Limb (tissue), 2 donors: ENCODE data around the gene CDC16.

Experiments
- DNase-seq, 2 donors: peaks; one replicate each; pipeline ENCODE4 v3.0.0-alpha.2; 2016; ENCODE audit errors: extremely low spot score in 2 of 2

The CDC16 gene

DNA sequence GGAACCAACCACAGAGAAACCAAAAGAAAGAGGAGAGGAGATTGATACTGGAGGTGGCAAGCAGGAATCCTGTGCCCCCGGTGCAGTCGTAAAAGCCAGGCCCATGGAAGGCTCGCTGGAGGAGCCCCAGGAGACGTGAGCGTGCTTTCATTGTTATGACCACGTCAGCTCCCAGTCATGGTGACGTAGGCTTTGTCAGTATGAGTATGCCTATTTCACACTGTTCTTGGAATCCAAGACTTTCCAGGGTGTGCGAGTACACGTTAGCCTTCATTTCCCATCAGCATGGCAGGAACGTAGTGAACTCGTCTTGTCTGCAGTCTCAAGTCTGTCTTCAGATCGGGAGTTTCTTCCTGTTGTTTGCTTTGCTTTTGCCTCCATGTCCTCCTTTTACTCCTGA, 64.2 kb downstream of the CDC16 start:
- no peak for DNase-seq

DNA sequence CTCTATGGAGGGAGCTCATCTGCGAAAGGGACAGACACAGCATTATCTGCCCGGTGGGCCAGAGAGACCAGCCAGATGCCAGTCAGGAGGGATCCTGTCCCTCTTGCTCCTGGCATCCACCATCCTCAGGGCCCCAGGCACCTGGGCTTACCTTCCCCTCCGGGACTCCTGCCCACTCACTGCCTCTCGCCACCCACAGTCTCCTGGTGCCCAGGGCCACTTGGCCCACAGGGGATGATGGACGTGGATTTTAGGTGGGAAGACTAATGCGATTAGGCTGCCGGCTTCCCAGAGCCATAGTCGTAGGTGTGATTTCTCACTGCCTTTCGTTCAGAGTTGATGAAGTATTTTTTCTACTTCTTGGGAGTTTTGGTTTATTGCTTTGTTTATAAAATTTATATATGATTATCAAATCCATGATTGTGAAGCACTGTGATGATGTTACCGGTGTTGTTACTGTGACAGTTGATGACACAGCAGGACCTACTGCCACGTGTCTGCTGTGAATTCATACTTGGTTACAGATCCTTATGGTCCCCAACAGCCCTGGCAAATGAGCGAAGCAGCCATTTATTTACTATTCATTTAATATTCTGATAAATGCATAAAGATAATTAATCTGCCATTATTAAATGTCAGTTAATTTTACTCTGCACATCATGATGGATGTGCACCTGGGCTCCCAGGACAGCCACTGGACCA, 65.1 kb downstream of the CDC16 start:
- no peak for DNase-seq

DNA sequence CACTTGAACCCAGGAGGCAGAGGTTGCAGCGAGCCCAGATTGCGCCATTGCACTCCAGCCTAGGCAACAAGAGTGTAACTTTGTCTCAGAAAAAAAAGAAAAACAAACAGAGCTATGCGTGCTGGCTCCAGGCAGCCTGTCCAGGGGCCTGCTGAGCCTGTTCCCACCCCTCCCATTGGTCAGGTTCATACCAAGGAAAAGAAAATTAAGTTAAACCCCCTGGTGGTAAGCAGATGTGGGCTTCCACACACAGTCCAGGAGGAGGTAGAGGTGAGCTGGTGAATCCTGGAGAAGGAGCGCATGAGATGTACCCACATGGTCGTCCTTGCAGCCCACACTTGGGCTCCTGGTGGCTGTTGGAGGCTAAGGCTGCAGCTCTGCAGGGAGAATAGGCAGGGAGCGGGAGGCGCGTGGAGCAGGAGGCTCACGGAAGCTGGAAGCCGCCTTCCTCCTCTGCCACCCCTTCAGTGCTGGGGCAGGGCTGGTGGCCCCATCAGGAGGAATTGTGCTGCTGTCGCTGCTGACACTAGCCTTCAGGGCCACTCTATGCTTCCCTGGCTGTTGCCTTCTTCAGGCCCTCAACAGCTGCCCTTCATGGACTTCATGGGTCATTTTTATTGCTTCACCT, 69.1 kb downstream of the CDC16 start:
- no peak for DNase-seq

DNA sequence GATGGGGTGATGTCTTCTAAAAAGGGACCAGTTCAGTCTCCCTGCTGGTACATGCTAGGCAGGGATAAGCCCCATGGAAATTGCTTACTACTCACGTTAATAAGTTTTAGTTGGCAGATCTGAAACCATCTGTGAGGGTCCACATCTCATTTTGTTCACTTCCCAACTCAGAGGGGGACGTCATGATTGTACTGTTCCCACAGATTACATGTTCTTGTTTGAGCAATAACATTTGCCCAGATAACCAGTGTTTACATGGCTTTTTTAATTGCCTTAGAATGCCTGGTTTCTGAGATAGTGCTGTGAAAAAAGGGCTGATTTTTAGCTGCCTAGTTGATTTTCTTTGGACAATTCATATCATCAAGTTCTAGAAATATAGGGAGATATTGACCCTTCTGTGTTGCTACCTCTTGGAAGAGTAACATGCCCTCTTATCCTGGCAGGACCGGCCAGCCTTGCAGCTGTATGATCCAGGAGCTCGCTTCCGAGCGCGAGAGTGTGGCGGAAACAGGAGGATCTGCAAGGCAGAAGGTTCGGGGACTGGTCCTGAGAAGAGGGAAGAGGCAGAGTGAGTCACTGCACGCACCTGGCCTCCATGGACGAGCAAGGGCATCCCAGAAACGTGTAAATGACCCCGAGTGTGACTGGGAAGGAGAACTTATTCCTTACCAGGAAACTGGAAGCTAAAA, 69.8 kb downstream of the CDC16 start:
- DNase-seq, result no peak

DNA sequence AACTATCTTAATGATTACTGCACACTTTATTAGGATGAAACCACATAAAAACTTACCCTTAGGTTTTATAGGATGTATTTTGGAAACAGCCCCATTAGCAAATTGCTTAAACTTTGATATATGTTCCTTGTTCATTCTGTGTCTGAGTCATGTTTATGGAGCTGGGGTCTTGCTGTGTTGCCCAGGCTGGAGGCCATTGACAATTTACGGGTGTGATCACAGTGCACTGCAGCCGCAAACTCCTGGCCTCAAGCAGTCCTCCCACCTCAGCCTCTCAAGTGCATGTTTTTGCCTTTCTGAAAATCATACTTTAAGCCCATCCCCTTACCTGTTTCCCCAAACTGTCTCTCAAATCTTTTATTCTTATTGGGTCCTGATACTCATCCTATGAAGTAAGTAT, 74.4 kb downstream of the CDC16 start:
- no peak for DNase-seq

DNA sequence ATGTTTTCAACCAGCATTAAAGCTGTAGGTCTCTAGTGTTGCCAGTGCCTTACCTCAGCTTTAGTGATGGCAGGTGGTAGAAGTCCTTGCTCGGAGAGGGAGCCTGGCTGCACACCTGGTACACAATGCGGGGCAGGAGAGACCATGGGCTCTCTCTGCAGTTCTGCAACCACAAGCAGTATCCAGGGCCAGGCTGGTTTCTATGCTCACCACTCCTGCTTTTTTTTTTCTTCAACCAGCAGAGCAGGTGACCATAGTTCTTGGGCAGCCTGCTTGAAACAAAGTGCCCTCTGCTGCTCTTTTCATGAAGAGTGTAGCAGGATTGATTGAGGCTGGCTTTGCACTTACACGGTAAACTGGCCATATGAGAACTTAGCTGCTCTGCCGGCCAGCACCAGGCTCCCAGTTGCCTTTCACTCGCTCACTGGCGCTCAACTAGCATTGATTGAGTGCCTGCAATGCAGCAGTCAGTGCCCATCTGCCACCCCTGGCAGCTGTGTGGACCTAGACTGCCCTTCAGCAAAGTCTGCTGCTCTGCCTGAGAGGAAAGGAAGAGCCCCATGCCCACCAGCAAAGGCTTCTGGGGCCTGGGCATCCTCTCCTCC, 75.2 kb downstream of the CDC16 start:
- DNase-seq, result no peak

DNA sequence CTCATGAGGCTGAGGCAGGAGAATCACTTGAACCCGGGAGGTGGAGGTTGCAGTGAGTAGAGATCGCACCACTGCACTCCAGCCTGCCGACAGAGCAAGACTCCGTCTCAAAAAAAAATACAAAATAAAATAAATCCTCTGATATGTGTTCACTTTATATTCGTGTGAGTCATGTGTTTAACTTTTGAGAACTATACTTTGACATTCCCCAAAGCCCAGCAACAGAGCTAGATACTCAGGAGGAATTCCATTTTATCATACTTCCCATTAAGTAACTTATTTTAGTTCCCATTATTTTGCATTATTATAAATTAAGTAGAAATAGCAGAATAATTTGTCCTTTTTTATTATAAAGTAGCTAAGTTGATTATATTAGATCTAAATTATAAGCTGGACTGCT, 76.3 kb downstream of the CDC16 start:
- DNase-seq, result no peak

DNA sequence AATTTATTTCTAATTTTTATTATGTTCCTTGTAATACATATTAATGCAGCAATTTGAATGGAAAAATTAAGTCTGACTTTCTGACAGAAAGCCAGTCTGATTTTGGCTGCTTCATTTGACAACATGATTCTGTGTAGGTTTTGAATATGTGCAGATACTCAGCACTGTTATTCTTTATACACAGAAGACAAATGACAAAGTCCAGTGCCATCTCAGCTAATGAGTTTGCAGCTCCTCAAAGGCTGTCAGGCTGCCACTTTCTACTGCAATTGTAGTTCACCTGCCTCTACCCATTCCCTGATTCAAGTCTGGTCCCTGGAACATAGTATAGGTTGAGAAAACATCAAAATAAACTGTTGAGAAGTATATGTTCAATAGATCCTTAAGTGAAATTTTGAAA, 76.7 kb downstream of the CDC16 start:
- no peak for DNase-seq

DNA sequence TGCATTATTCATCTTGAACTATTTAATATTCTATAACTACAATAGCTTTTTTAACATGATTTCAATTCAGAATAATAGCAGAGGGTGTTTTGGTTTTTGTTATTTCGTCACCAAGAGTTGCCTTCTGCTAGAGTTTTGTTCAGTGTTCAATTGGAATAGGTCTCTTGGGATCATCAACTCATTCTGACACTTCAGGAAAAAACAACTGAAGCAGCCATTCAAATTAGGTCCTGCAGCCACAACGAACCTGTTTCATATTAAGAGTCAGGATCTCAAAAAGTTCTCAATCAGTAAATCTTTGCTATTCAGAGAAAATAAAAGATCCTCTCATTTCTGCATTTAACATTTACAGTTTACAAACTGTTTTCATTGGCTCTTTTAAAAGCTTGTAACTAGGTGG, 77.2 kb downstream of the CDC16 start:
- DNase-seq, result no peak

DNA sequence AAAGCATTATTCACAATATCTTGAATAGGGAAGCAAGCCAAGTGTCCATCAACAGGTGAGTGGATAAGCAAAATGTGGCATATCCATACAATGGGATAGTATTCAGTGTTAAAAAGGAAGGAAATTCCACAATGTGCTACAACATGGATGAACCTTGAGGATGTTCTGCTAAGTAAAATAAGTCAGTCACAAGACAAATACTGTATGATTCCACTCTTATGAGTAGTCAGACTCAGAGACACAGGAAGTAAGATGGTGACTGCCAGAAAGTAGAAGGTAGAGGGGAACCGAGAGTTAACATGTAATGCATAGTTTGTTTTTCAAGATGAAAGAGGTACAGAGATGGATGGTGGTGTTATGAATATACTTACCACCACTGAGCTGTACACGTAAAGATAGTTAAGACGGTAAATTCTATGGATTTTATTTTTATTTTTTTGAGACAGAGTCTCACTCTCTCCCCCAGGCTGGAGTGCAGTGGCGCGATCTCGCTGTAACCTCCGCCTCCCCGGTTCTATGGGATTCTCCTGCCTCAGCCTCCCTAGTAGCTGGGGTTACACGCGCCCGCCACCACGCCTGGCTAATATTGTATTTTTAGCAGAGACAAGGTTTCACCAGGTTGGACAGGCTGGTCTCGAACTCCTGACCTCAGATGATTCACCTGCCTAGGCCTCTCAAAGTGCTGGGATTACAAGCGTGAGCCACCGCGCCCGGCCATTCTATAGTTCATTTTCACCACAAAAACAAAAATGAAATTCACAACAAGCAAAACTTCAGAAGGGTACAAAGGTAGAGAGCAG, 78.6 kb downstream of the CDC16 start:
- no peak for DNase-seq

DNA sequence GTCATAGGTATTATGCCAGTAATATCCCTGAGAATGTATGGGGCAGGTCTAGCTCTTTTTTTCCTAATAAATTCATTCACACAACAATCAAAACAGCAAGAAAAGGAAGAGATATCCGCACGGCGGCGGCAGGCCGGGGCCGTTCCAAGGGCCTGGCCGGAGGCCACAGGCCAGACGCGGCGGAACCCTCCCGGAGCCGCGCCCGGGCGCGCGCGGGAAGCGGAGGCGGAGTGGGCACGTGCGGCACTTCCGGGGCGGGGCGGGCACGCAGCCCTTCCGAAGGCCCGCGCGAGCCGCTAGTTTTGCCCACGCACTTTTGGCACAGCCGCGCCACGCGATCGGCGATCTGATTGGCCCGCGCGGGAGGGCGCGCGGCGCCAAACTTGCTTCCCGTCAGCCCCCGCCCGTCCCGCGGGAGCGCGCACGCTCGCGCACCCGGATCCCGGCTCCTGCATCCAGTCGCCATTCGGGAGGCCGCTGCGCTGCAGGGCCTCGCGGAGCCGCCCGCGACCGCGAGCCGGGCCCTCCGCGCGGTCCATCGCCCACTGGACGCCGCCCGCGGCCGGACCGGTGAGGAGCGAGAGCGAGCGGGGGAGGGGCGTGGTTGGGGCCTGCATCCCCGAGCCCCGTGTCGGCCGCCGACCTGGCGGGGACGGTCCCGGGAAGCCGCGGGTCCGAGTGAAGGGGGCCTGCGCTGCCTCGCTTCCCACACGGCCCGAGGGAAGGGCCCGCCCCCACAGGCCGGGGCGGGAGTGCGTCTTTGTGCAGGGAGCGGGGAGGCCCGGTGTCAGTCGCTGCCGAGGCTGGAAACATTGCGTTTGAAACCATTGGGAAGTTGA, 79.6 kb downstream of the CDC16 start, which contains the start of gene CHAMP1:
CHAMP1 (plus strand) TSS at position 430 of the 839 bp plus-strand sequence. CDS start 9,340 bp downstream, outside the sequence.
- peak; percentile 94 to 97 for DNase-seq

DNA sequence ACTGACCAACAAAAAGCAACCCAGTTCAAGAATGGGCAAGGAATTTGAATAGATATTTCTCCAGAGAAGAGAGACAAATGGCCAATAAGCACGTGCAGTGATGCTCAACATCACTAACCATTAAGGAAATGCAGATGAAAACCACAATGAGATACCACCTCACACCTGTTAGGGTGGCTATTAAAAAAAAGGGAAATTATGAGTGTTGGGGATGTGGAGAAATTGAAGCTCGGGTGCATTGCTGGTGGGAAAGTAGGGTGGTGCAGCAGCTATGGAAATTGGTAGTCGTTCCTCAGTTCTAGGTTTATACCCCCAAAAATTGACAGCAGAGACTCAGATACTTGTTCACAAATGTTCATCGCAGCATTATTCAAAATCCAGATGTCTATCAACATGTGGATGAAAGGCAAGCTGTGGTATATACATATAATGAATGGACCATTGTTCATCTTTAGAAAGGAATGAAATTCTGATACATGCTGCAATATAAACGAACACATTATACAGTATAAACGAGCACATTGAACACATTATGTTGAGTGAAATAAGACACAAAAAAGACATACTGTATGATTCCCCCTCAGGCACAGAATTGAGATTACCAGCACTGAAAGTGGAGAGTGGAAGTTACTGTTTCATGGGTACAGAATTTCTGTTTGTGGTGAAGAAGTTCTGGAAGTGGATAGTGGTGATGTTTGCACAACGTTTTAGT, 80.5 kb downstream of the CDC16 start:
- DNase-seq, result no peak

DNA sequence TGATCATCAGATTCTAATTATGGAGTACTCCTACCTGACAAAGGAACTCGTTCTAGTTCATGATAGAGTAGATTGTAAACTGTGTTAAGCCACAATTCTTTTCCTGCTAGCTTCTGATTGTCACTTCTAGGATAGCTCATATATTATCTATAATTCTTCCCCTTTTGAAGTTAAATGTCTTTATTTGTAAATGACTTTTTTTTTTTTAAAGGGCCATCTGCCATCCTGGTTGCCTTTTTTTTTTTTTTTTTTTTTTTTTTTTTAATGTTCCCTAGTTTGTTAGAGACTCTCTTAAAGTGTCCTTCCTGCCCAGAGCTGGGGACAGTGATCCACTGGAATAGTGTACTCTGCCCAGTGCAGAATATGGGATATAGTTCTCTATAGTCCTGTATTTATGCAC, 83.9 kb downstream of the CDC16 start:
- no peak for DNase-seq

DNA sequence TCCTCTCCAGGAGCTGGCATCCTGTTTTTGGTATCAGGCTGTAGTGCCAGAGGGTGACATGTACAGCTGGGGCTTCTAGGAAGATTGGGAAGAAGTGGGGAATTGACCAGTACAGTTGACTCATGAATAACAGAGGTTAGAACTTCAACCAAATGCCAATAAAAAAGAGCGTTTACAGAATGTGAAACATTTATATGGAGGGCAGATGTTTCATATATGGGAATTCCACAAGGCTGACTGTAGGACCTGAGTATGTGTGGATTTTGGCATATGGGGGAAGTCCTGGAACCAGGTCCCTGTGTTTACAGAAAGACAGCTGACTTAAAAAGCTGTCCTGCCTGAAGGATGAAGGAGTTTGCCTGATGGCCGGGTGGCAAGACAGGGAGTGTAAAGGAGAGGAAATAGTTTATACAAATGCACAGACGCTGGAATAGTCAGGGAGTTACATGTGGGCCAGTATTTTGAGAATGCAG, 84.8 kb downstream of the CDC16 start:
- no peak for DNase-seq

DNA sequence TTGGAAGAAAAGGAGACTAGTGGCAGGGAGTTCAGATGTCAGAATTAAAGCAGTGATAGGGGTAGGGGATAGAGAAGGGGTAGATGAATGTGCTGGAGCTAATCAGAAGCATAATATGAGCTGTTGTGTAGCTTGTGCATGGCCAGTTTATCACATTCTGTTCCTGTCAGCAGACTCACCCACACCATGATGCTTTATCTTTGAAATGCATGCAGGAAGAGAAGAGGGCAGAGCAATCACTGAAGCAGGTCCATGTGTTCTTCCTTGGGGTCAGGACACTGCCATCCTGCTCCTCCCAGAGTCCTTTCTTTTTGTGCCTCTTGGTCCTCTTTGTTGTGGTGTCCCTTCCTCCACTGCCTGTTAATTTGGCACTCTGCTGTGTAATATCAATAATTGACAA, 85.4 kb downstream of the CDC16 start:
- DNase-seq, result no peak

DNA sequence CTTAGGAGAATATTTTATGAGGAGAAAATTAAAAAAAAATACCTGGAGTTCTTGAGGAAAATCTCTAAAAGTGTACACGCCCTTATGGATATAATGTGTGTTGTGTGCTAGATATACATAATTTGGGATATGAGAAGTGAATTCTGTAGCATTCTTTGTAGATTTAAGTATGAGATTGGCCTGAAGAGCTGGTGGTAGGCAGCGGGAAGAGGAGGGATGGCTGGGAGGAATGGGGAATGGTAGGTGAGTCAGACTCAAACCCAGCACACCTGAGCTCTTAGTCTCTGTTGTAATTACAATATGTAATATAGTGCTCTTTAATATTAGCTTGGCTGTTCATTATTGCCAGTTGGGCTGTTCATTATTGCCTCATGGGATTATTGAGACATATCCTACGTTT, 86.6 kb downstream of the CDC16 start:
- DNase-seq, result no peak
